Transverse colon (tissue), 4 donors: ENCODE data around the gene FOCAD. TPM values are rescaled to one million over a fixed set of nuclear protein-coding genes. Genes with fewer than 3 reads are reported as not detected.

Experiments used
- DNase-seq: peaks from one replicate; pipeline ENCODE4 v3.0.0-alpha.2; 2019
- H3K27ac ChIP-seq, 4 donors: fragments of 200-600 bp; sonication (generic); 2 replicates each; pipeline ENCODE4 v1.5.1; 2016 to 2018; ENCODE audit warnings: inconsistent platforms in 4 of 4
- H3K27me3 ChIP-seq: fragments of 200-600 bp; sonication (generic); 2 replicates; pipeline ENCODE4 v1.5.1; 2017; ENCODE audit warnings: inconsistent platforms
- H3K36me3 ChIP-seq, 4 donors: fragments of 200-600 bp; sonication (generic); 2 replicates each; pipeline ENCODE4 v1.5.1; 2017 to 2019; ENCODE audit warnings: inconsistent platforms in 4 of 4
- H3K4me1 ChIP-seq, 4 donors: fragments of 200-600 bp; sonication (generic); 2 replicates each; pipeline ENCODE4 v1.5.1; 2017 to 2020; ENCODE audit warnings: inconsistent platforms in 4 of 4
- H3K4me3 ChIP-seq, 4 donors: fragments of 200-600 bp; sonication (generic); 1 replicate in 1 of 4; 2 replicates in 3 of 4; pipeline versions ENCODE4 v1.5.1 to v1.6.1; 2017 to 2019; ENCODE audit warnings: inconsistent platforms in 4 of 4
- H3K9me3 ChIP-seq, 2 donors: fragments of 200-600 bp; sonication (generic); 2 replicates each; pipeline ENCODE4 v1.5.1; 2017 to 2019; ENCODE audit warnings: inconsistent platforms in 2 of 2
- CTCF ChIP-seq, 5 experiments: fragments of 200-600 bp in 3 of 5; fragments of 450-650 bp in 2 of 5; sonication (generic) in 3 of 5; IDR thresholded peaks; 1 replicate in 2 of 5; 2 replicates in 3 of 5; pipeline ENCODE4 v1.5.1; 2016 to 2017; ENCODE audit warnings: antibody characterized with exemption in 5 of 5, inconsistent platforms in 3 of 5, mild to moderate bottlenecking in 2 of 5, moderate library complexity in 1 of 5
- EP300 ChIP-seq: sonication (generic); formaldehyde crosslinking; IDR thresholded peaks from one replicate; pipeline ENCODE4 v1.6.1; 2017; ENCODE audit warnings: antibody characterized with exemption, low read depth
- POLR2A ChIP-seq: fragments of 450-650 bp; IDR thresholded peaks from one replicate; pipeline ENCODE4 v1.6.1; 2016; ENCODE audit warnings: antibody characterized with exemption, mild to moderate bottlenecking, moderate library complexity
- POLR2AphosphoS5 ChIP-seq, 3 donors: sonication (generic); formaldehyde crosslinking; IDR thresholded peaks; one replicate each; pipeline ENCODE4 v1.6.1; 2016; ENCODE audit warnings: antibody characterized with exemption in 3 of 3
- WGBS, 2 donors: methylation state at CpG; one replicate each; pipeline ENCODE4 v1.1.5; 2018; ENCODE audit warnings: low coverage in 1 of 2; 5-methylcytosine and 5-hydroxymethylcytosine counted together
- in situ Hi-C, 4 donors: fragments of 200-750 bp; cut with MboI; loops; one replicate each; pipeline versions ENCODE4 v1.15.0 to v1.15.1; 2017; ENCODE audit warnings: low sequenced_read_pairs in 3 of 4, low pct_ligation_motif_present in 1 of 4, low pct_unique_long_range_greater_than_20kb in 1 of 4
- intact Hi-C: fragments of 100-400 bp; cut with DNase I; formaldehyde crosslinking; loops from one replicate; pipeline ENCODE4 v1.15.1; 2023; ENCODE audit warnings: low total_unique reads
- total RNA-seq, 4 donors: library from RNA; depleted of rRNA; stranded (reverse); fragments of >200 nt; gene quantifications; one replicate each; pipeline ENCODE4 v1.1.0, GENCODE V29; 2016

Gene FOCAD
- total RNA-seq, 4 donors from 2014 or later = 7.8 to 41.2 (median 32.0) TPM

- in situ Hi-C loops = no loop called here
- no peak overlapping the region for H3K4me3 ChIP-seq
- 76 to 91% methylated on average over 1 of the region's 1 CpG for WGBS, 2 donors
Observed at GRCh38 chr9:20749496-20750198, 65.6 kb downstream of the FOCAD start.

GRCh38 chr9:20753761-20754160 lies 69.7 kb downstream of the FOCAD start:
- H3K9me3 ChIP-seq = no peaks in the 10 kb centered on the region
- H3K4me1 ChIP-seq = no peaks in the 10 kb centered on the region
- WGBS, 2 donors = 92 to 96% methylated on average over 3 of the region's 3 CpGs
- no peaks in the 10 kb centered on the region for H3K36me3 ChIP-seq
- no peaks in the 10 kb centered on the region for H3K27me3 ChIP-seq
- H3K4me3 ChIP-seq = no peak overlapping the region
- no peak for DNase-seq
- in situ Hi-C loops = no loop called here
- no peak overlapping the region for H3K27ac ChIP-seq
- intact Hi-C loops = no loop called here
- no peak for TF ChIP-seq CTCF (IDR thresholded peaks at IDR 0.05)
- no peak for TF ChIP-seq EP300
- no peak for TF ChIP-seq POLR2AphosphoS5 (IDR thresholded peaks at IDR 0.05)
- no peak for TF ChIP-seq POLR2A

More at GRCh38 chr9:20749496-20750198, 65.6 kb downstream of the FOCAD start:
- Histone ChIP-seq H3K9me3 (no peaks in the 10 kb centered on the region), H3K27me3 (no peaks in the 10 kb centered on the region), H3K4me1 (no peaks in the 10 kb centered on the region), H3K36me3 (no peaks in the 10 kb centered on the region), H3K27ac (no peak overlapping the region)
- intact Hi-C loops = no loop called here
- no peak for DNase-seq
- TF ChIP-seq EP300 (no peak), POLR2AphosphoS5 (IDR thresholded peaks at IDR 0.05) (no peak), POLR2A (no peak), CTCF (IDR thresholded peaks at IDR 0.05) (no peak)

- Histone ChIP-seq H3K9me3 (no peaks in the 10 kb centered on the region), H3K27ac (no peak overlapping the region), H3K36me3 (no peaks in the 10 kb centered on the region), H3K4me1 (no peaks in the 10 kb centered on the region), H3K4me3 (no peak overlapping the region), H3K27me3 (no peaks in the 10 kb centered on the region)
- 92 to 98% methylated on average over 2 of the region's 2 CpGs for WGBS, 2 donors
- no peak for DNase-seq
- TF ChIP-seq POLR2AphosphoS5 (IDR thresholded peaks at IDR 0.05) (no peak), CTCF (IDR thresholded peaks at IDR 0.05) (no peak), EP300 (no peak), POLR2A (no peak)
- in situ Hi-C loops (no loop called here), intact Hi-C loops (no loop called here)
Observed at GRCh38 chr9:20754556-20754955, 70.5 kb downstream of the FOCAD start.

GRCh38 chr9:20760246-20760891 lies 76.3 kb downstream of the FOCAD start:
- intact Hi-C loops = no loop called here
- Histone ChIP-seq H3K36me3 (peaks cover 0 to 7% (median 2%) of the 10 kb centered on the region in 4 donors), H3K27me3 (no peaks in the 10 kb centered on the region), H3K4me3 (no peak overlapping the region), H3K4me1 (no peaks in the 10 kb centered on the region), H3K9me3 (no peaks in the 10 kb centered on the region), H3K27ac (no peak overlapping the region)
- WGBS, 2 donors = 47 to 72% methylated on average over 2 to 3 of the region's 3 CpGs
- TF ChIP-seq POLR2A (no peak), POLR2AphosphoS5 (IDR thresholded peaks at IDR 0.05) (no peak), EP300 (no peak), CTCF (IDR thresholded peaks at IDR 0.05) (no peak)
- no peak for DNase-seq
- in situ Hi-C loops = no loop called here
